H1 (cell line): ENCODE data around the gene ERG28. TPM values are rescaled to one million over a fixed set of nuclear protein-coding genes. Genes with fewer than 3 reads are reported as not detected.

ENCODE experiments used
- ATF3 ChIP-seq: IDR thresholded peaks from 2 replicates; pipeline ENCODE4 v1.6.1; 2011; ENCODE audit warnings: low read depth, mild to moderate bottlenecking, low read length; ENCODE audit not compliant: insufficient read depth
- BACH1 ChIP-seq: IDR thresholded peaks from 2 replicates; pipeline ENCODE4 v1.6.1; 2012; ENCODE audit warnings: low read length, improper control_type of control experiment
- CHD2 ChIP-seq: IDR thresholded peaks from 2 replicates; pipeline ENCODE4 v1.6.1; 2012; ENCODE audit warnings: low read length, improper control_type of control experiment
- CHD7 ChIP-seq: fragments of 300-600 bp; sonication (generic); IDR thresholded peaks from 2 replicates; pipeline ENCODE4 v1.7.1; 2012; ENCODE audit warnings: low read length, moderate library complexity, mild to moderate bottlenecking, inconsistent platforms; ENCODE audit not compliant: insufficient replicate concordance
- MAX ChIP-seq: IDR thresholded peaks from 2 replicates; pipeline ENCODE4 v1.6.1; 2012; ENCODE audit warnings: inconsistent platforms
- POU5F1 ChIP-seq: IDR thresholded peaks from 2 replicates; pipeline ENCODE4 v1.6.1; 2011; ENCODE audit warnings: low read depth, mild to moderate bottlenecking, low read length, moderate library complexity
- SIRT6 ChIP-seq: IDR thresholded peaks from one replicate; pipeline ENCODE4 v1.7.1; 2012; ENCODE audit warnings: low read length, inconsistent platforms
- TAF1 ChIP-seq: IDR thresholded peaks from 2 replicates; pipeline ENCODE4 v1.6.1; 2011; ENCODE audit warnings: mild to moderate bottlenecking, low read depth, low read length
- TCF12 ChIP-seq: IDR thresholded peaks from 2 replicates; pipeline ENCODE4 v1.6.1; 2011; ENCODE audit warnings: low read depth, mild to moderate bottlenecking, low read length
- TEAD4 ChIP-seq: IDR thresholded peaks from 2 replicates; pipeline ENCODE4 v1.6.1; 2012; ENCODE audit warnings: low read depth, low read length, inconsistent platforms, mixed read lengths
- polyA plus RNA-seq, 7 experiments: library from polyadenylated mRNA; depleted of rRNA in 3 of 7; stranded (reverse) in 5 of 7; unstranded in 2 of 7; fragments of >200 nt in 5 of 7; fragments of 200-250 nt in 2 of 7; gene quantifications; 1 replicate in 5 of 7; 2 replicates in 1 of 7; 4 replicates in 1 of 7; pipeline versions ENCODE4 v1.2.1 to v1.2.3, GENCODE V29; 2011 to 2013; ENCODE audit warnings: missing spikeins in 2 of 7, mixed read lengths in 2 of 7
- total RNA-seq: library from RNA; stranded (reverse); fragmentation: NEBNext Ultra II Directional; extraction: Animal tissue kit (Norgen Biotek cat#: 25700); gene quantifications from 2 replicates; pipeline ENCODE4 v1.2.1, GENCODE V29; 2021

Gene ERG28
- total and polyA plus RNA-seq, 2 of the 8 experiments (the other 6 are each of a cell fraction or from before 2014, with no cell fraction given), result 32.6 to 56.7 TPM

- TF ChIP-seq CHD7 (no peak), MAX (no peak), SIRT6 (no peak), TCF12 (no peak), TAF1 (no peak), ATF3 (no peak), CHD2 (no peak), BACH1 (no peak), POU5F1 (no peak), TEAD4 (no peak)
Observed at GRCh38 chr14:75609606-75610475, 50.8 kb downstream of the ERG28 start (continued).
